Spleen (tissue), 11 donors: ENCODE results near the gene MAP3K6. TPM values are rescaled to one million over a fixed set of nuclear protein-coding genes. Genes with fewer than 3 reads are reported as not detected.

Experiments
- DNase-seq: peaks from one replicate; pipeline ENCODE4 v3.0.0-alpha.2; 2020
- H3K27ac ChIP-seq, 8 donors: fragments of 200-600 bp; sonication (generic) in 7 of 8; 1 replicate in 4 of 8; 2 replicates in 4 of 8; pipeline versions ENCODE4 v1.5.0 to v1.8.0; 2016 to 2021; ENCODE audit warnings: inconsistent platforms in 4 of 8, mild to moderate bottlenecking in 4 of 8, moderate library complexity in 1 of 8
- H3K27me3 ChIP-seq, 7 donors: fragments of 200-600 bp; sonication (generic) in 6 of 7; replicated peaks in 1 of 7; 1 replicate in 4 of 7; 2 replicates in 3 of 7; pipeline versions ENCODE4 v1.5.0 to v1.8.0; 2016 to 2021; ENCODE audit warnings: inconsistent platforms in 3 of 7, mild to moderate bottlenecking in 1 of 7
- H3K36me3 ChIP-seq, 6 donors: fragments of 200-600 bp; sonication (generic) in 5 of 6; 1 replicate in 4 of 6; 2 replicates in 2 of 6; pipeline versions ENCODE4 v1.5.0 to v1.8.0; 2016 to 2021; ENCODE audit warnings: inconsistent platforms in 2 of 6
- H3K4me1 ChIP-seq, 6 donors: fragments of 200-600 bp; sonication (generic) in 5 of 6; 1 replicate in 3 of 6; 2 replicates in 3 of 6; pipeline versions ENCODE4 v1.5.0 to v1.8.0; 2016 to 2021; ENCODE audit warnings: inconsistent platforms in 3 of 6
- H3K4me3 ChIP-seq, 8 donors: fragments of 200-600 bp; sonication (generic) in 7 of 8; 1 replicate in 4 of 8; 2 replicates in 4 of 8; pipeline versions ENCODE4 v1.5.0 to v1.8.0; 2016 to 2021; ENCODE audit warnings: inconsistent platforms in 4 of 8, mild to moderate bottlenecking in 4 of 8, moderate library complexity in 2 of 8
- H3K9me3 ChIP-seq, 8 donors: fragments of 200-600 bp; sonication (generic) in 7 of 8; 1 replicate in 4 of 8; 2 replicates in 4 of 8; pipeline versions ENCODE4 v1.5.0 to v1.8.0; 2016 to 2021; ENCODE audit warnings: inconsistent platforms in 4 of 8
- POLR2A ChIP-seq, 3 donors: fragments of 450-650 bp; IDR thresholded peaks; one replicate each; pipeline ENCODE4 v1.5.1; 2017; ENCODE audit warnings: antibody characterized with exemption in 3 of 3, mild to moderate bottlenecking in 1 of 3
- POLR2AphosphoS5 ChIP-seq, 3 donors: sonication (generic); formaldehyde crosslinking; IDR thresholded peaks; one replicate each; pipeline ENCODE4 v1.5.1; 2017; ENCODE audit warnings: antibody characterized with exemption in 3 of 3
- WGBS, 5 donors: extraction: QIAGEN DNeasy Blood & Tissue Kit in 3 of 5; methylation state at CpG; one replicate each; pipeline versions ENCODE4 v1.1.5 to v1.1.7; 2013 to 2018; 5-methylcytosine and 5-hydroxymethylcytosine counted together
- intact Hi-C: fragments of 100-400 bp; cut with DNase I; formaldehyde crosslinking; loops from one replicate; pipeline ENCODE4 v1.15.0; 2023; ENCODE audit warnings: low total_unique reads
- polyA plus RNA-seq, 3 donors: library from polyadenylated mRNA; stranded (reverse); fragments of 200-250 nt; gene quantifications; one replicate each; pipeline ENCODE4 v1.2.1, GENCODE V29; 2013
- total RNA-seq, 7 donors: library from RNA; depleted of rRNA in 3 of 7; stranded (reverse); fragments of >200 nt in 3 of 7; fragmentation: NEBNext Ultra II Directional in 4 of 7; extraction: Animal tissue kit (Norgen Biotek cat#: 25700) in 4 of 7; gene quantifications; one replicate each; pipeline versions ENCODE4 v1.1.0 to v1.2.1, GENCODE V29; 2016 to 2021
- TF ChIP-seq, protein P1 (sequence below), 11 experiments: fragments of 200-600 bp in 7 of 11; fragments of 450-650 bp in 4 of 11; sonication (generic) in 4 of 11; IDR thresholded peaks in 8 of 11; conservative IDR thresholded peaks in 3 of 11; 1 replicate in 7 of 11; 2 replicates in 4 of 11; pipeline versions ENCODE4 v1.4.0 to v1.8.0; 2016 to 2021; ENCODE audit warnings: antibody characterized with exemption in 11 of 11, inconsistent platforms in 4 of 11, mild to moderate bottlenecking in 1 of 11
- donor health status: healthy with polysubstance abuse.
- donor health status: DM: no; HTN: no; CAD: no; lungs with moderate emphysema.
- donor health status: DM: no; HTN: no; CAD: no.
- donor health status: Bipolar disorder and iron deficiency.
- donor health status: healthy.
- donor health status: DM: no; HTN: no; CAD: no.
- donor health status: DM: yes; HTN: yes; CAD: no.

Gene MAP3K6
- total and polyA plus RNA-seq, 10 donors = 20.3 to 55.0 (median 31.0) TPM

DNA sequence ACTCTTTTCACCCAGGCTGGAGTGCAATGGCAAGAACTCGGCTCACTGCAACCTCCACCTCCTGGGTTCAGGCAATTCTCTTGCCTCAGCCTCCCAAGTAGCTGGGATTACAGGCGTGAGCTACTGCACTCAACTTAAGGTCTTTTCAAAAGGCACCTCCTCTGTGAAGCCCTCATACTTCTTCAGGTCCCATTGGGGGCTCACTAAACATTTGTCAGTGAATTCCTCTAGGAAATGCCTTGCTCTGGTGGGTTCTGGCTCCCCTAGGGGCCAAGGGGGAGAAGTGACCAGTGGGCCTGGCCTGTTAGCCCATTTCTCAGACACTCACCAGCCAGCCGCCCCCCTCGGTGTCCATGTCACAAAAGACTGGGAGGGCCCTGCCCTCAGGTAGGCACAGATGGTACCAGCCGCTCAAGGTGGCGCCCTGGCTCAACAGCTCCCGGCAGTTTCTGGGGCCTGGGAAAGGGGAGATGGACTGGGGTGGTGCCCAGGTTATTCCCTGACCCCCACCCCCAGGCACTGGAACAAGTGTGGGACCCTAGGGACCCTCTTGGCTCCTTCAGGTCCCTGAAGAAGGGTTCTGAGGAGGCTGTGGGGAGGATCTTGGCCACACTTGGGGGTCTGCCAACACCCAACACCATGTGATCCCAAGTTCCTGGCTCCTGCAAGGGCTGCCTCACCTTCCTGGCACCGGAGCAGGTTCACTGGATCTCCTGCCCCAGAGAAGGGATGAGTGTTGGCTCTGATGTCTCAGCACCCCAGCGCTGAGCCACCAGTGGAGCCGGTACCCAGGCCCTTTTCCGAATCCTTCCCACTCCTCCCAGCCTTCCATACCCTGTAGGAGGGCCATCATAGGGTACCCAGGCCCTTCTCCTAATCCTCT, 6.3 kb upstream of the MAP3K6 start:
- no peaks in the 10 kb centered on the region for H3K27me3 ChIP-seq
- no peaks in the 10 kb centered on the region for H3K36me3 ChIP-seq
- 86 to 94% (median 91%) methylated on average over 7 to 11 of the region's 11 CpGs for WGBS, 5 donors
- no peak for DNase-seq
- no peak overlapping the region for H3K4me3 ChIP-seq
- H3K4me1 ChIP-seq = peaks cover 3 to 39% (median 19%) of the 10 kb centered on the region in 6 donors
- intact Hi-C loops = no loop called here
- TF ChIP-seq POLR2AphosphoS5 (IDR thresholded peaks at IDR 0.05) = no peak
- TF ChIP-seq POLR2A (IDR thresholded peaks at IDR 0.05) = no peak
- TF ChIP-seq, protein P1, sequence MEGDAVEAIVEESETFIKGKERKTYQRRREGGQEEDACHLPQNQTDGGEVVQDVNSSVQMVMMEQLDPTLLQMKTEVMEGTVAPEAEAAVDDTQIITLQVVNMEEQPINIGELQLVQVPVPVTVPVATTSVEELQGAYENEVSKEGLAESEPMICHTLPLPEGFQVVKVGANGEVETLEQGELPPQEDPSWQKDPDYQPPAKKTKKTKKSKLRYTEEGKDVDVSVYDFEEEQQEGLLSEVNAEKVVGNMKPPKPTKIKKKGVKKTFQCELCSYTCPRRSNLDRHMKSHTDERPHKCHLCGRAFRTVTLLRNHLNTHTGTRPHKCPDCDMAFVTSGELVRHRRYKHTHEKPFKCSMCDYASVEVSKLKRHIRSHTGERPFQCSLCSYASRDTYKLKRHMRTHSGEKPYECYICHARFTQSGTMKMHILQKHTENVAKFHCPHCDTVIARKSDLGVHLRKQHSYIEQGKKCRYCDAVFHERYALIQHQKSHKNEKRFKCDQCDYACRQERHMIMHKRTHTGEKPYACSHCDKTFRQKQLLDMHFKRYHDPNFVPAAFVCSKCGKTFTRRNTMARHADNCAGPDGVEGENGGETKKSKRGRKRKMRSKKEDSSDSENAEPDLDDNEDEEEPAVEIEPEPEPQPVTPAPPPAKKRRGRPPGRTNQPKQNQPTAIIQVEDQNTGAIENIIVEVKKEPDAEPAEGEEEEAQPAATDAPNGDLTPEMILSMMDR (IDR thresholded peaks at IDR 0.05 in 8 of 11, conservative IDR thresholded peaks at IDR 0.05 in 3 of 11) = peak in 2 of 11 experiments; percentile 12 to 37
- H3K27ac ChIP-seq = no peak overlapping the region
- no peaks in the 10 kb centered on the region for H3K9me3 ChIP-seq

DNA sequence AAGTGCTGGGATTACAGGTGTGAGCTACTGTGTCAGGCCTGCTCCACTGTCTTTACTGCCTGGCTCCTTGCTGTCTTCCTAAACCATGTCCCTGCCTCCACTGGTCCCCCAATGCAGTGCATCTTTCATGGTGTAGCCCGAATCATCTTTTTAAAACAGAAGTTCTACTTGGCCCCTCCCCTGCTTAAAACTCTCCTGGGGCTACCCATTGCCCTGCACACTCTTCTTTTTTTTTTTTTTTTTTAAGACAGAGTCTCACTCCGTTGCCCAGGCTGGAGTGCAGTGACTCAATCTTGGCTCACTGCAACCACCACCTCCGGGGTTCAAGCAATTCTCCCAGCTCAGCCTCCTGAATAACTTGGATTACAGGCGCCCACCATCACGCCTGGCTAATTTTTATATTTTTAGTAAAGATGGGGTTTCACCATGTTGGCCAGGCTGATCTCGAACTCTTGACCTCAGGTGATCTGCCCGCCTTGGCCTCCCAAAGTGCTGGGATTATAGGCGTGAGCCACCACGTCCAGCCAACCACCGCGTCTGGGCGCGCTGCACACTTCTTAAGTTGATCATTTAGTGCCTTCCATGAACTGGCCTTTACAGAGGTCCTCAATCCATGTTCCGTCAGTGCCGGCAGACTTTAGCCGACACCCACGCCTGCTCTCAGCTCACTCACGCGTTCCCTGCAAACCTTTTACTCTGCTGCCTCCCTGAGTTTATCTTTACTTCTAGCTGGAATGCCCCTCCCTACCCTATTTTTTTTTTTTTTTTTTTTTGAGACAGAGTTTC, 5.5 kb upstream of the MAP3K6 start:
- DNase-seq = no peak
- no peaks in the 10 kb centered on the region for H3K36me3 ChIP-seq
- no peaks in the 10 kb centered on the region for H3K27me3 ChIP-seq
- TF ChIP-seq, protein P1 (IDR thresholded peaks at IDR 0.05 in 8 of 11, conservative IDR thresholded peaks at IDR 0.05 in 3 of 11) = no peak
- TF ChIP-seq POLR2A (IDR thresholded peaks at IDR 0.05) (no peak), POLR2AphosphoS5 (IDR thresholded peaks at IDR 0.05) (no peak)
- no peak overlapping the region for H3K4me3 ChIP-seq
- no peak overlapping the region for H3K27ac ChIP-seq
- no peaks in the 10 kb centered on the region for H3K9me3 ChIP-seq
- intact Hi-C loops = no loop called here
- peaks cover 6 to 47% (median 27%) of the 10 kb centered on the region in 6 donors for H3K4me1 ChIP-seq
- 84 to 90% (median 87%) methylated on average over 19 of the region's 19 CpGs for WGBS, 5 donors

DNA sequence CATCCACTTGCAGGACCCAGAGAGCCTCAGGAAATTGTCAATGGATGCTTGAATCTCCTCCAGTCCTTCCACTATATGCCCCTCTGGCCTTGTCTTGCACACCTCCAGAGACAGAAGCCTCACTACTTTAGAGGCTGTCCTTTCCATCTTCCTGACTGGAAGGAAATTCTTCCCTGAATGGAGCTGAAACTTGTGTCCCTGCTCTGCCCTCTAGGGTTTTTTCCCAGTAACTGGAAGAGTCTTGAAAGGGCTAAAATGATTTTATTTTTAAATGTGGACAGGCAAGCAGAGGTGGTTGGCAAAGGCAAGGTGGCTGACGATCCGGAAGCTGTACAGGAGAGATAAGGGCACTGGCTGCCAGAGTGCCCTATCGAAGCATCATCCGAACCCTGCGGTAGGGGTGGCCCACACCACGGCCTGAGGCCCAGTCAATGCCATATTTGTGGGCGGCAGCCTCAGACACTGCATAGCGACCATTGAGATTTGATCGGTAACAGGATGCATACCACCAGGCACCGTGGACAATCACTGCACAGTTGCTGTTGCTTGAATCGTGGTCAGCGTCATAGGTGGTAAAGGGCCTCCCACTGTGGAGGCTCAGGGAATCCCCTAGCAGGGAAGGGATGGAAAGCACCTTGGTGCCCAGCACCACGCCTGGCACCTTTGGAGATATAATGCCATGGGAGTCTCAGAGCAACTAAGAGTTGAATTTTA, 2.3 kb upstream of the MAP3K6 start:
- H3K9me3 ChIP-seq = no peaks in the 10 kb centered on the region
- DNase-seq = no peak
- intact Hi-C loops = no loop called here
- TF ChIP-seq POLR2A (IDR thresholded peaks at IDR 0.05) = no peak
- TF ChIP-seq POLR2AphosphoS5 (IDR thresholded peaks at IDR 0.05) = no peak
- TF ChIP-seq, protein P1 (IDR thresholded peaks at IDR 0.05 in 8 of 11, conservative IDR thresholded peaks at IDR 0.05 in 3 of 11) = no peak
- H3K27me3 ChIP-seq = no peaks in the 10 kb centered on the region
- peaks cover 0 to 7% (median 0%) of the 10 kb centered on the region in 6 donors for H3K36me3 ChIP-seq
- 37 to 55% (median 48%) methylated on average over 12 to 13 of the region's 13 CpGs for WGBS, 5 donors
- H3K4me1 ChIP-seq = peaks cover 19 to 65% (median 55%) of the 10 kb centered on the region in 6 donors
- H3K4me3 ChIP-seq = no peak overlapping the region
- peak overlapping the region in 5 of 8 donors; percentile 31 to 73 (median 63) for H3K27ac ChIP-seq
